H9 (cell line): Measurements from ENCODE around the gene PUS3. TPM values are rescaled to one million over a fixed set of nuclear protein-coding genes. Genes with fewer than 3 reads are reported as not detected.

Experiments used
- DNase-seq: peaks from one replicate; pipeline ENCODE4 v3.0.0-alpha.2; 2017
- H2AFZ ChIP-seq: one replicate; pipeline ENCODE4 v1.6.1; 2013; ENCODE audit warnings: mild to moderate bottlenecking, low read length, control low read depth, moderate library complexity
- H2AK5ac ChIP-seq: 2 replicates; pipeline ENCODE4 v1.6.1; 2013; ENCODE audit warnings: low read length, control low read depth, mixed read lengths; ENCODE audit not compliant: insufficient read length
- H2BK120ac ChIP-seq: one replicate; pipeline ENCODE4 v1.6.1; 2013; ENCODE audit warnings: low read depth, mild to moderate bottlenecking, low read length, control low read depth, inconsistent platforms; ENCODE audit not compliant: poor library complexity, severe bottlenecking
- H2BK12ac ChIP-seq: 2 replicates; pipeline ENCODE4 v1.6.1; 2013; ENCODE audit warnings: low read length, control low read depth, mixed read lengths, low read depth; ENCODE audit not compliant: insufficient read length
- H2BK15ac ChIP-seq: 2 replicates; pipeline ENCODE4 v1.6.1; 2013; ENCODE audit warnings: low read depth, low read length, control low read depth
- H2BK20ac ChIP-seq: one replicate; pipeline ENCODE4 v1.6.1; 2013; ENCODE audit warnings: low read depth, mild to moderate bottlenecking, low read length, control low read depth, inconsistent platforms; ENCODE audit not compliant: poor library complexity, severe bottlenecking
- H2BK5ac ChIP-seq: 2 replicates; pipeline ENCODE4 v1.6.1; 2013; ENCODE audit warnings: low read length, control low read depth, mixed read lengths; ENCODE audit not compliant: insufficient read length
- H3K14ac ChIP-seq: 2 replicates; pipeline ENCODE4 v1.6.1; 2013; ENCODE audit warnings: low read length, control low read depth; ENCODE audit not compliant: insufficient read depth
- H3K18ac ChIP-seq: 2 replicates; pipeline ENCODE4 v1.6.1; 2013; ENCODE audit warnings: low read depth, mild to moderate bottlenecking, mixed read lengths, low read length, control low read depth; ENCODE audit not compliant: insufficient read length
- H3K23ac ChIP-seq: 2 replicates; pipeline ENCODE4 v1.6.1; 2013; ENCODE audit warnings: low read length, control low read depth, mixed read lengths, low read depth; ENCODE audit not compliant: insufficient read length
- H3K23me2 ChIP-seq: 2 replicates; pipeline ENCODE4 v1.6.1; 2013; ENCODE audit warnings: low read depth, mild to moderate bottlenecking, mixed read lengths, low read length, control low read depth; ENCODE audit not compliant: insufficient read length, poor library complexity, severe bottlenecking
- H3K27ac ChIP-seq: 2 replicates; pipeline ENCODE4 v1.5.1; 2013; ENCODE audit warnings: low read length, control low read depth, mixed read lengths, low read depth; ENCODE audit not compliant: insufficient read length
- H3K27me3 ChIP-seq: 2 replicates; pipeline ENCODE4 v1.6.1; 2013; ENCODE audit warnings: low read length, control low read depth, inconsistent platforms; ENCODE audit not compliant: insufficient read depth
- H3K4ac ChIP-seq: 2 replicates; pipeline ENCODE4 v1.6.1; 2013; ENCODE audit warnings: low read depth, mild to moderate bottlenecking, control low read depth, inconsistent platforms, low read length, moderate library complexity
- H3K4me1 ChIP-seq: 2 replicates; pipeline ENCODE4 v1.6.1; 2013; ENCODE audit warnings: low read length, control low read depth, inconsistent platforms; ENCODE audit not compliant: insufficient read depth
- H3K4me2 ChIP-seq: 2 replicates; pipeline ENCODE4 v1.6.1; 2013; ENCODE audit warnings: low read length, control low read depth, mixed read lengths; ENCODE audit not compliant: insufficient read length, insufficient read depth
- H3K56ac ChIP-seq: 2 replicates; pipeline ENCODE4 v1.6.1; 2013; ENCODE audit warnings: low read depth, mild to moderate bottlenecking, mixed read lengths, low read length, control low read depth; ENCODE audit not compliant: insufficient read length
- H3K79me1 ChIP-seq: 2 replicates; pipeline ENCODE4 v1.6.1; 2013; ENCODE audit warnings: low read depth, mild to moderate bottlenecking, moderate library complexity, low read length, control low read depth, inconsistent platforms; ENCODE audit not compliant: insufficient read depth, poor library complexity, severe bottlenecking
- H3K79me2 ChIP-seq: 2 replicates; pipeline ENCODE4 v1.6.1; 2013; ENCODE audit warnings: low read length, control low read depth, inconsistent platforms; ENCODE audit not compliant: insufficient read depth
- H3K9ac ChIP-seq: 2 replicates; pipeline ENCODE4 v1.6.1; 2013; ENCODE audit warnings: low read length, control low read depth, mixed read lengths; ENCODE audit not compliant: insufficient read length; ENCODE audit errors: extremely low read depth
- H3K9me3 ChIP-seq: one replicate; pipeline ENCODE4 v1.6.1; 2013; ENCODE audit warnings: low read depth, low read length, inconsistent platforms; ENCODE audit not compliant: control insufficient read depth
- H3T11ph ChIP-seq: one replicate; pipeline ENCODE4 v1.6.1; 2013; ENCODE audit warnings: mild to moderate bottlenecking, low read length, control low read depth, inconsistent platforms
- H4K20me1 ChIP-seq: one replicate; pipeline ENCODE4 v1.6.1; 2013; ENCODE audit not compliant: control insufficient read depth, insufficient read length, insufficient read depth
- H4K5ac ChIP-seq: 2 replicates; pipeline ENCODE4 v1.6.1; 2013; ENCODE audit warnings: low read depth, mild to moderate bottlenecking, mixed read lengths, low read length, control low read depth; ENCODE audit not compliant: insufficient read length
- H4K8ac ChIP-seq: replicated peaks from 2 replicates; pipeline ENCODE4 v1.6.1; 2013; ENCODE audit warnings: low read length, control low read depth, mixed read lengths, low read depth; ENCODE audit not compliant: insufficient read length
- H4K91ac ChIP-seq: 2 replicates; pipeline ENCODE4 v1.6.1; 2013; ENCODE audit warnings: low read depth, mild to moderate bottlenecking, moderate library complexity, mixed read lengths, low read length, control low read depth; ENCODE audit not compliant: insufficient read length
- H3K27ac Mint-ChIP-seq, 3 experiments: 2 replicates in 2 of 3; 3 replicates in 1 of 3; pipeline ENCODE4 v1.8.0; 2020 to 2021; ENCODE audit warnings: mixed read lengths in 3 of 3, mild to moderate bottlenecking in 1 of 3, moderate library complexity in 1 of 3
- H3K27me3 Mint-ChIP-seq: 2 replicates; pipeline ENCODE4 v1.8.0; 2021; ENCODE audit warnings: low read depth, mild to moderate bottlenecking, moderate library complexity, mixed read lengths
- H3K36me3 Mint-ChIP-seq, 3 experiments: 2 replicates in 2 of 3; 3 replicates in 1 of 3; pipeline ENCODE4 v1.8.0; 2020 to 2021; ENCODE audit warnings: low read depth in 3 of 3, mixed read lengths in 3 of 3; ENCODE audit not compliant: insufficient read depth in 1 of 3
- H3K4me1 Mint-ChIP-seq, 2 experiments: 2 replicates each; pipeline ENCODE4 v1.8.0; 2020; ENCODE audit warnings: mixed read lengths in 2 of 2
- H3K4me3 Mint-ChIP-seq, 2 experiments: 2 replicates in 1 of 2; 3 replicates in 1 of 2; pipeline ENCODE4 v1.8.0; 2020 to 2021; ENCODE audit warnings: mild to moderate bottlenecking in 2 of 2, mixed read lengths in 2 of 2, moderate library complexity in 1 of 2
- H3K9me3 Mint-ChIP-seq, 2 experiments: 2 replicates in 1 of 2; 3 replicates in 1 of 2; pipeline ENCODE4 v1.8.0; 2020; ENCODE audit warnings: mild to moderate bottlenecking in 2 of 2, mixed read lengths in 2 of 2, moderate library complexity in 1 of 2
- CTCF ChIP-seq: fragments of 200-600 bp; sonication (generic); conservative IDR thresholded peaks from 3 replicates; pipeline ENCODE4 v1.8.0; 2021; ENCODE audit warnings: antibody characterized with exemption, mild to moderate bottlenecking
- WGBS: extraction: QIAGEN DNeasy Blood & Tissue Kit; methylation state at CpG from one replicate; pipeline ENCODE4 v1.1.7; 2013; ENCODE audit warnings: missing lambda C conversion rate, low lambda C conversion rate, mixed read lengths; ENCODE audit not compliant: insufficient read length; ENCODE audit errors: extremely low coverage; 5-methylcytosine and 5-hydroxymethylcytosine counted together
- total RNA-seq: library from RNA; stranded (reverse); gene quantifications from 2 replicates; pipeline ENCODE4 v1.2.1, GENCODE V29; 2021

Gene PUS3
- total RNA-seq, 1 experiment from 2014 or later = 20.0 TPM

DNA sequence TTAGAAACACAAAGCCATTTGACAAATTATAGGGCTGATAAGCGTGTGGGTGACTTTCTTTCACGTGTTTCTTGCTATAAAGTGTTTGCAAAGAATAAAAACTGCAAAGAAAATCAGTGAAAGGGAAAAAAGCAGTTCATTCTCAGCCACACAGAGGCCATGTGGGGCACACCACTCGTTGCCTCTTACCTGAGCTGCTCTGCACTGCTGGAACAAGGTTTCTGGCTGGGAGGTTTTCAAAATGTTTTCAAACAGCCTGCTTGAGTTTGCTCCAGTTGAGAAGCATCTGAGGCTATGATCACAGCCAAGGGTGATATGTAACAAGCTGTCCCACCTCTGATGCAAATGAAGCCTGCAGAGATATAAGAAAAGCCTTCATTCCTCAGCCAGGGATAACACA, 28.1 kb upstream of the PUS3 start:
- Mint-ChIP-seq H3K27me3 (peaks cover 10% of the 10 kb centered on the region), H3K36me3 (no peaks in the 10 kb centered on the region), H3K9me3 (no peaks in the 10 kb centered on the region; a peak in 1 of 5 replicates), H3K4me3 (no peak overlapping the region), H3K4me1 (peaks cover 23 to 38% of the 10 kb centered on the region in 2 experiments), H3K27ac (no peak overlapping the region)
- Histone ChIP-seq H3K27ac (no peak overlapping the region), H3K27me3 (no peaks in the 10 kb centered on the region), H3K79me1 (no peaks in the 10 kb centered on the region), H2BK5ac (no peak overlapping the region), H4K5ac (no peak overlapping the region), H3K9me3 (no peaks in the 10 kb centered on the region), H4K91ac (no peak overlapping the region), H3K4me1 (peaks cover 6% of the 10 kb centered on the region; the same call in 1 of the 2 replicates), H3K9ac (no peak overlapping the region), H2BK20ac (no peak overlapping the region), H2AFZ (no peak overlapping the region), H3K4ac (no peak overlapping the region), H2BK12ac (no peak overlapping the region), H3K14ac (no peak overlapping the region), H4K8ac (no peak overlapping the region), H2AK5ac (no peak overlapping the region), H3K56ac (no peak overlapping the region), H3K18ac (no peak overlapping the region), H2BK120ac (no peak overlapping the region), H3K4me2 (no peak overlapping the region), H3K23me2 (no peaks in the 10 kb centered on the region), H3K23ac (no peak overlapping the region), H4K20me1 (no peaks in the 10 kb centered on the region), H3T11ph (no peak overlapping the region), H3K79me2 (no peaks in the 10 kb centered on the region), H2BK15ac (no peak overlapping the region)
- WGBS = no CpG with 5 or more reads among the region's 3 CpGs
- TF ChIP-seq CTCF = no peak
- DNase-seq = no peak
